Effector CD8-positive, alpha-beta T cell (primary cell): ENCODE data around the gene IPO11.
"Not testable (repeated sequence)": the region's sequence is repeated elsewhere in the genome, so short reads cannot be mapped to it uniquely, and the experiment has no call there.

Source experiments
- DNase-seq: peaks from one replicate; lab custom pipeline; 2025; lab: John Stamatoyannopoulos, UW

Gene IPO11

DNA sequence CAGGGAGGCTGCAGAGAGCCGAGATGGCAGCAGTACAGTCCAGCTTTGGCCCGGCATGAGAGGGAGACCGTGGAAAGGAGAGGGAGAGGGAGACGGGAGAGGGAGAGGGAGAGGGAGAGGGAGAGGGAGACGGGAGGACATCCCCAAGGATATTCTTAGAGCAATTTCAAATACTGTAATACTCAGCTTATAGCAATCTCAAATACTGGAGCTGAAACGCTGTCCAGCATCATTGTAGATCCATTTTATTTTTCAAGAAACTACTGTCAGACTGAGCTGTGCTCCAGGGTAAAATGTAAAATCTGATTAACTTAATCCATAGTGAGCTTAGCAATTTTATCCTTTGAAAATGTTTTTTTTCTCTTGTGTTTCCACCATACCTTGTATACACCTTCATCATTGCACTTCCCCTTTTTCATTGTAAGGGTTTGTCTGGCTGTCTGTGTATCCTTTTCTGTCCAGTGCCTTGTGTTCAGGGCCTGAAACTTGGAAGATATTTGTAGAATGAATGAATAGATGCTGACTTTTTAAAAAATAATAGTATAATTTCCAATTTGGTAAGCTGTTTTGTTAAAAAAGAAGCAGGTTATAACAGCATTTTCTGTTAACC lies 102.1 kb downstream of the IPO11 start:
- no peak for DNase-seq

DNA sequence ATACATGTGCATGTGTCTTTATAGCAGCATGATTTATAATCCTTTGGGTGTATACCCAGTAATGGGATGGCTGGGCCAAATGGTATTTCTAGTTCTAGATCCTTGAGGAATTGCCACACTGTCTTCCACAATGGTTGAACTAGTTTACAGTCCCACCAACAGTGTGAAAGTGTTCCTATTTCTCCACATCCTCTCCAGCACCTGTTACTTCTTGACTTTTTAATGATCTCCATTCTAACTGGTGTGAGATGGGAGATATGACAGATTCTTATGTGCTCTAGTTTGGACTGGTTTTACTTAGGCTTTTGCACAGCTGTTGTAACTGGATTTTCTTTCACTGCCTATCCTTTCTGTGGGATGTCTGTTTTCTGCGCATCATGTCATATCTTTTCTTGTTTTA lies 108.2 kb downstream of the IPO11 start:
- not testable (repeated sequence) for DNase-seq

DNA sequence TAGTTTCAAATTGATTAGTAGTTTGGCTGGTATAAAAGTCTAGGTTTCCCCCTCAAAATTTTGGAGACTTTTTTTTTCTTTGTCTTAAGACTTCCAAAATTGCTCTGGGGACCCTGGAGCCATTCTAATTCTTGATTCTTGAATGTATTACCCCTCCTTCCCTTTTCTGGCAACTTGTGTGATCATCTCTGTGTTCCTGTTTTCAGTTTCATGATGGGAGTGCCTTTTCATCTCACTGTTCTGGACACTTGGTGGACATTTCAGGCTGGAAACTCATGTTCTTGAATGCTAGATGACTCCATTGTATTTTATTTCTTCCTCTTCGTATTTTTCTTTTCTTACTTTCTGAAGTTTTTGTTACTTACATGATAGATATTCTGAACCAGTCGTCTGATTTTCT lies 108.8 kb downstream of the IPO11 start:
- DNase-seq = no peak

DNA sequence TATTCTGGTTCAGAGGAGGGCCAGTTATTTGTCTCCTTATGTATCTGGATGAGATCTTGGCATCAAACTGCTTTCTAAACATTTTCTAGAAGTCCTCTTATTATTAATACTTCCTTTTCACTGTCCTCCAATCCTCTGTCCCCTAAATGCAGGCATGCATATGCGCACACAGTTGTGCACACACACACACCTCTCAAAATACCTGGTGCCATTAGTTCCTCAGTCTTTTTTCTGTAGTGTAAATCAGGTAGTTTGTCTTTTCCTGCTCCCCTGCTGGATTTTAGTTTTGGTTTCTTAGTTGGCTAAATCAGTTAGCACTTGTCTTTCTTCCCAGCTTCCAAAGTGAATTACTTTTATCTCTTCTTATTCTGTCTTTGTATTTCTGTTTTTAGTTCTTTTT lies 110.2 kb downstream of the IPO11 start:
- no peak for DNase-seq

DNA sequence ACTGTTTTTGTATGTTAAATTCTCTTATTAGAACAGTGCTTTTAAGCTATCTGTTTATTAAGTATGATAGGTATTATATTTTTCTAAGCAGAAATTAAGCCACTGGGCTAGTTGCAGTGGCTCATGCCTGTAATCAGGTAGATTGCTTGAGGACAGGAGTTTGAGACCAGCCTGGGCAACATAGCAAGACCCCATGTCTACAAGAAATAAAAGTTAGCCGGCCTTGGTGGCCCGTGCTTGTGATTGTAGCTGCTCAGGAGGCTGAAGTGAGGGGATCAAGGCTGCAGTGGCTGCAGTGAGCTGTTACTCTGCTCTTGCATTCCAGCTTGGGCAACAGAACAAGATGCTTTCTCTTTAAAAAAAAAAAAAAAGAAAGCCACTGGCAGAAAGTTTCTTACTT lies 121.0 kb downstream of the IPO11 start:
- no peak for DNase-seq

DNA sequence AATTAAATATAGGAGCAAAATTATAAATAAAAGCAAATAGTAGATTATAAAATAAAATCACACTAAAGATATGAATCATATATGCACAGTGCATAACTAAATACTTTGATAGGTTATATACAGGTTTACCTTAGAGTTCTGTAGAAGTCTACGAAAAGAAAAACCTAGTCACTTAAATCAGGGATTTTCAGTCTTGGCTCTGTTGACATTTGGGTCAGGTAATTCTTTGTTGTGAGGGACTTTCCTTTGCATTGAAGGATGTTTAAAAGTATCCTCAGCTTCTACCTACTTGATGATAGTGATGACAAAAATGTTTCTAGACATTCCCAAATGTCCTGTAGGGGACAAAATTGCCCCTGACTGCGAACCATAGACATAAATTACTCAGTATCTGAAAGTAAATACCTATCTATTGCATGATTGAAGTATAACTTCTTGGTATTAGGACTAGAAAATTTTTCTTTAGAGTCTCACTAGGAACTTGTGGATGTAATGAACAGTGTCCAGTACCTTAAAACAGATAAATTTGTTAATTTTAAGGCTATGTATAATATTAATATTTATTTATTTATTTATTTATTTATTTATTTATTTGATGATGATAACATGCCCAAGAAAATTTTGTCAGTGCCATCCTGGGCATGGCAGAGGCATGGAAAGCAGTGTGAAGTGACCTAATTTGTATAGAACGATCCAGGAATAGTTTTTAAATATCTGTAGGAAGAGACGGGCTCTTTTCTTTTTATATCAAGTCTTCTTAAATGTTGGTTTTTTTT lies 122.1 kb downstream of the IPO11 start:
- DNase-seq = no peak

DNA sequence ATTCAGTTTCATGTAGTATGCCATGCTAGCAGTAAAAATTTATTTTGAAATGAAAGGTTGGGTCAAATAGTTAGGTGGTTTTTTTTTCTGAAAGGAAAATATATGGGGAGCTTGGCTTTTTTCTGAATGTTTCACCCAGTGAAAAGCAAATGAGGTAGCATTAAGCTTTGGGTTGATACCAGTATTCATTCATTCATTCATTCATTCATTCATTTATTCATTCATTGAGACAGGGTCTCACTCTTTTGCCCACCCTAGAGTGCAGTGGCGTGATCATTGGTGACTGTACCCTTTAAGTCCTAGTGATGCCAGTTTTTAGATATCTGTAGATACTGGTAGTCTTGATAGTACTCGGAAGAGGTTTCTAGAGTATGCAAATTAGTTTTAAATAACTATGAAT lies 123.7 kb downstream of the IPO11 start:
- DNase-seq = no peak

DNA sequence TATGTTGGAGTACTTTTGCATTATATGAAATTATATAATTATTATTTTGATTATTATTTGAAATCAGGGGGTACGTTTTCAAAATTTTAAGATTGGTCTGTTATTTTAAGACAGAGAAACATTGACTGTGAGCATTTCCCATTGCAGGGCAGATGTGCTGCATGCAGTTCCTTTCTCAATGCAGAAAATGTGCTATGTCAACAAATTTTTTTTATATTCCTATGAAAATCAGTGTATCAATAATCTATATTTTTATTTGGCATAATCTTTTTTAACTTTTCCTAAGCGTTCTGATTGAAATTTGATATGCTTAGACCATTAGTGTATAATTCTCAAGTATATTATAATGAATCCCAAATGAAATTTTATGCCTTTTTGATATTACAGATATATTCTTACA lies 124.2 kb downstream of the IPO11 start:
- no peak for DNase-seq

DNA sequence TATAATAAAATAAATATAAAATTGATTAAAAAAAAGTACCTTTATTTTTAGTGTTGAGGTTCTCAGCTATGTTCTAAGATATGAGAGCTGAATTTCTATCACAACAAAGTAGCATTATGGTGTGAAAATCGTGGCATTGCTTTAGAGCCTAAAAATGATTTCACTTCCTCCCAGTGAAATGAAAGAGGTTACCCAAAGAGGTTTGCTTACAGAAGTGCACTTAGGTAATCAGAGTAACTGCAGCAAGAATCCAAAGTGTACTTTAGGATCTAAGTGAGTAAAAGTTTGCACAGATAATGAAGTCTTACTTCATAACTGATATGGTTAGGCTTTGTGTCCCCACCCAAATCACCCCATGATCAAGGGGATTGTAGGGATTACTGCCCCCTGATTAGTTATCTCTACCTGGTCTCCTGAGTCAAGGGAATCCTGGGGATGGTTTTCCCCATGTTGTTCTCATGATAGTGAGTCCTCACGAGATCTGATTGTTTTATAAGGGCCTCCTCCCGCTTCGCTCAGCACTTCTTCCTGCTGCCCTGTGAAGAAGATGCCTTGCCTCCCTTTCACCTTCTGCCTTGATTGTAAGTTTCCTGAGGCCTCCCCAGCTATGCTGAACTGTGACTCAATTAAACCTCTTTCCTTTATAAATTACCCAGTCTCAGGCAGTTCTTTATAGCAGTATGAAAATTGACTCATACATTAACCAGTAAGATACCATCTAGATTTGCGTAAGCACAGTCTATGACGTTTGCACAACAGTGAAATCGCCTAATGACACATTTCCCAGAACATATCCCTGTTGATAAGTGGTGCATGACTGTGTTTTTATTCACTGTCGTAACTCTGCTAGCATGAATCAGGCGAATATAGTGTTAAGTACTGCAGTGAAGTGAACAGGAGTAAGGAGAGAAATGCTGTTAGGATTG lies 125.7 kb downstream of the IPO11 start:
- DNase-seq = no peak

DNA sequence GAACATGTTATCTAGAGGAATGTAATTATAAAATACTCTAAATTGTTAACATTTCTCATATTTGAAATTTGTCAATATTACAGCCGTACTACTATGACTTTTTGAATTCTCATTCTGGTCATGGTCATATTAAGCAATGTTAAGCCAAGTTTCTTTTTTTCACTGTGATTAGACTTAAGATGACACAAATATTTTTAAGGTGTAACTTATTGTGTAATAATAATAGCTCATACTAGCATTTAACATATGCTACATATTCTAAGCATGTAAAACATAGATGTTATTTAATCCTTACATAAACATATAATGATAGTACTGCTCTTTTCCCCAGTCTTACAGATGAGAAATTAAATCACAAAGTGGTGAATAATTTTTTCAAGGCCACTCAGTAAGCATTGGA lies 130.2 kb downstream of the IPO11 start:
- DNase-seq = no peak

DNA sequence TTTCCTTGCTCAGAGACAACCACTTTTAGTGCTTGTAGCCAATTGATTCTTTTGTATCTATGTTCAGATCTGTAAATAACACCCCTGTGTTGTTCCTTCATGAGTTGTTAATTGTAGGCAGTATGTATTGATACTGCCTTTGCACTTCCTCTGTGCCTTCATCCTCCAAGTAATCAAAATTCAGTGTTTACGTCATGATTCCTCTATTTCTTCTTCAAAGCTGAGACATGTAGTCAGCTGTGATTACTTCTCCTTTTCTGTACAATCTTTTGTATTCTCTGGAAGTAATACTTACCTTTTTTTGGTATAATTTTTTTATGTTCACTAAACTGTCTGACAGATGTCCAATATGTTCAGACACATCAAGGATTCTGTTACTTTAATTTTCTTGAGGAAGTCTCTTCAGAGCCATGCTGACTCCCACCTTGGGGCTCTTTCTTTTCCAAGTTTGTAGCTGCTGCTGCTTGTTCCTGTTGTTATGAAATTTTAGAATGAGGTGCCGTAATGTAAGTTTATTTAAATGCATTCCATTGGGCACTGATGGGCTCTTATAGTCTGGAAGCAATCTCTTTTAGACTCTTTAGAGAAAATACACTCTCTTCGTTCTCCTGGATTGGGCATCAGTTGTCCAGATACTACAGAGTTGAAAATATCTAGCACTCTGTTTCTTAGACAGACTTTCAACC lies 135.5 kb downstream of the IPO11 start:
- no peak for DNase-seq

DNA sequence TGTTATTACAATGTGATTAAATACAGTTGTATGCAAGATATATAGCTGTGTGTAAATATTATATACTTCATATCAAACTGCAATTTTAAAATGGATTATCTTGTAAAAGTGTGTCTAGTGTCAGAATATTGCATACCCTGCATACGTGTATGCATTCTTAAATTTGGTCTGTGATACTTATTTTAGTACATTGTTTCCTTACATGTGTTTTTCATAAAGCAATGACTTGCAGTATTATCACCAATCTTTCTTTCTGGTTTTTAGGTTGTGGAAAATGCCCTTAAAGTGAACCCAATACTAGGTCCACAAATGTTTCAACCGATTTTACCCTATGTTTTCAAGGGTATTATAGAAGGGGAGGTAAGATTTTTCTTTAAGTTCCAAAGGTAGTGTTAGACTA lies 137.5 kb downstream of the IPO11 start:
- no peak for DNase-seq

DNA sequence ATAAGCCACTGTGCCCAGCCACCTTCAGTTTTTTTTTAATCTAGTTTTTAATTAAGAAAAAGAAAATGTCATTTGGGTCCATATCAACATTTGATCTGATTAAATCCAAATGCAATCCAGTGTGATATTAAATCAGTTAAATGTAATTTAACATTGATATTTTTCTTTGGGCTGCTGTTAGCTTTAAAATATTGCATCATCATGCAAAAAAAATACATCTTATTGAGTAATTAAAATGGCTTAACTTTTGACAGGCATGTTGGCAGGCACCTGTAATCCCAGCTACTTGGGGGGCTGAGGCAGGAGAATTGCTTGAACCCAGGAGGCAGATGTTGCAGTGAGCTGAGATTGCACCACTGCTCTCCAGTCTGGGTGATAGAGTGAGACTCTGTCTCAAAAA lies 143.4 kb downstream of the IPO11 start:
- DNase-seq = no peak

DNA sequence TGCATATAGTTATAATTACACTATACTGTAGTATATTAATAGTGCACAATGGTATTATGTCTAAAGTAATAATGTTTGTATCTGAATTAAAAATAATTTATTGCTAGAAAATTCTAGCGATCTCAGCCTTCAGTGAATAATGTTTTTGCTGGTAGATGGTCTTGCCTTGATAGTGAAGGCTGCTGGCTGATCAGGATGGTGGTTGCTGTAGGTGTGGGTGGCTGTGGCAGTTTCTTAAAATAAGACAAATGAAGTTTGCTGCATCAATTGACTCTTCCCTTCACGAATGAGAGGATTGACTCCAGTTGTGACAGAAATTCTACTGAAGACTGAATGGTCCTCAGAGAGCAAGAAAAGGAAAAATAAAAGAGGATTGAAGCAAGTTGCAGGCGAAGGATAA lies 146.4 kb downstream of the IPO11 start:
- no peak for DNase-seq

DNA sequence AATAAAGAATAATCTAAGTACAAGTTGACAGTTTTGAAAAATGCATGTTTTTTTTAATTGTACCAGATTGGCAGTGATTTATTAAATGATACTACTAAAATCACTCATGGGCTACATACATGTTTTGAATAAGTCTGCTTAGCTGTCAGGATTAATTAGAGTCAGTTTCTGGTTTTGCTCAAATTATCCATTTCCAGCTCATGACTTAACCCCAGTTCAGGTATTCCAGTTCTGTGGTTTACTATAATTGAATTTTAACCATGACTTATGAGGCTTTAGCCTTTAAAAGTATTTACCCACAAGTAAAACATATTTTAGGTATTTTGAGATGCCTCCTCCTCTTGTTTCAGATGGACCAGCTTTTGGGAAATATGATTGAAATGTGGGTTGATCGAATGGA lies 148.2 kb downstream of the IPO11 start:
- DNase-seq = no peak

DNA sequence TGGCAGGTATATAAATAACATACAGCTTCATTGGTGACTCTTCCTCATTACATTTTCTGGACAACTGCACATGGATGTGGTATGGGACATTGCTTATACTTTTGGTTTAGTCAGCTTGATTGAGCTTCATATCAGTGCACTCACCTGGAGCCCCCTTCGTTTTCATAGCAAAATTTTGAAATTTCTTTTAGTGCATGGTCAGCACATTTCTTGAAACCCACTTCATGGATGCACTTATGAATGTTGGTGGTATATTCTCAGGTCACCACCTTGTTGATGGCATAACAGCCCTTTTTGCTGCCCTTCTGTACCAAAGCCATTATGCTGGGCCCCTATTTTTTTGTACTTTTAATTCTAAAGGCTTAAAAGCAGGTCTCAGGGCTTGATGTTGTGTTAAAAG lies 149.3 kb downstream of the IPO11 start:
- no peak for DNase-seq

DNA sequence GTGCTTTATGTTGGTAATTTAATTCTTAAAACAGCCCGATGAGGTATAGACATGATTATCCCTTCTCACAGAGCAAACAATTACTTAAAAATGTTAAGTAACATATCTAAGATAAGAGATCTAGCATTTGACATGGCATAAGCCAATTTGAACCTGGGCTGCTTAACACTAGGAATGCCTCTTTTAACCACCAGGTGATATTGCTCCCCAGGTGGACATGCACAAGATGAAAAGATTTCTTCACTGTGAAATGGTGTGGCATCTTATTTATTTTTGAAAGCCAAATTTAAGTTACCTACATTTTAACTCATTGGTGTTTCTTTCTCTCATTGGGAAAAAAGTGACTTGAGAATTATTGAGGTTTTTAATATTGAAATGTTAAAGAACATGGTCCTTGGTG lies 150.3 kb downstream of the IPO11 start:
- DNase-seq = no peak

DNA sequence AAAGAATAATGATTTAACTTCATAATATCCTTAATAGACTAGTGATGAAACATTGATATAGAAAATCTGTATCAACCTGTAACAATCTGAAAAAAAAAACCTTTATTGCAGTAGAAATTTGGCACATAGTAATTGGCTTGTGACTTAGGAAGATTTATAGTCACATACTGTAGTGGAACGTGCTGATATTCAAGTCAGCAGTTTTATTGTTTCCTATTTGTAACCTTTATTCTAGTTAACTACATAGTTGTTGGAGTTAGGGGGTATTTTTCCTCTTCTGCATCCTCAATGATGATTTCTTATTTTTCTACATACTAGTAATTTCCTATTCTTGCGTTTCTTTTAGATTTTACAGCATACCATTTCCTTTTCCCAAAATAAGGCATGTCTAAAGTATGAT lies 151.5 kb downstream of the IPO11 start:
- no peak for DNase-seq

DNA sequence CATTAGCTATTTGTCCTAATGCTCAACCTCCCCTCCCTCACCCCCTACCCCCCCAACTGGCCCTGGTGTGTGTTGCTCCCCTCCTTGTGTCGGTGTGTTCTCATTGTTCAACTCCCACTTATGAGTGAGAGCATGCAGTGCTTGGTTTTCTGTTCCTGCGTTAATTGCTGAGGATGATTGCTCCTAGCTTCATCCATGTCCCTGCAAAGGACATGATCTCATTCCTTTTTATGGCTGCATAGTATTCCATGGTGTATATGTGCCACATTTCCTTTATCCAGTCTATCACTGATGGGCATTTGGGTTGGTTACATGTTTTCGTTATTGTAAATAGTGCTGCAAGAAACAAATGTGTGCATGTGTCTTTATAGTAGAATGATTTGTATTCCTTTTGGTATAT lies 153.2 kb downstream of the IPO11 start:
- not testable (repeated sequence) for DNase-seq

DNA sequence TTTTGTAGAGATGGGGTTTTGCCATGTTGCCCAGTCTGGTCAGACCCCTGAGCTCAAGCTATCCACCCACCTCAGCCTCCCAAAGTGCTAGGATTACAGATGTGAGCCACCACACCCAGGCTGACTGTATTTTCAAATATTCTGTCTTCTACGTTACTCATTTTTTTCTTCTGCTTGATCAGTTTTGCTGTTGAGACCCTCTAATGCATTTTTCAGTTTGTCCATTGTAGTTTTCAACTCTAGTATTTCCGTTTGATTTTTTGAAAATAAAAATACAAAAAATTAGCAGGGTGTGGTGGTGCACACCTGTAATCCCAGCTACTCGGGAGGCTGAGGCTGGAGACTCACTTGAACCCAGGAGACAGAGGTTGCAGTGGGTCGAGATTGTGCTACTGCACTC lies 155.6 kb downstream of the IPO11 start:
- no peak for DNase-seq

DNA sequence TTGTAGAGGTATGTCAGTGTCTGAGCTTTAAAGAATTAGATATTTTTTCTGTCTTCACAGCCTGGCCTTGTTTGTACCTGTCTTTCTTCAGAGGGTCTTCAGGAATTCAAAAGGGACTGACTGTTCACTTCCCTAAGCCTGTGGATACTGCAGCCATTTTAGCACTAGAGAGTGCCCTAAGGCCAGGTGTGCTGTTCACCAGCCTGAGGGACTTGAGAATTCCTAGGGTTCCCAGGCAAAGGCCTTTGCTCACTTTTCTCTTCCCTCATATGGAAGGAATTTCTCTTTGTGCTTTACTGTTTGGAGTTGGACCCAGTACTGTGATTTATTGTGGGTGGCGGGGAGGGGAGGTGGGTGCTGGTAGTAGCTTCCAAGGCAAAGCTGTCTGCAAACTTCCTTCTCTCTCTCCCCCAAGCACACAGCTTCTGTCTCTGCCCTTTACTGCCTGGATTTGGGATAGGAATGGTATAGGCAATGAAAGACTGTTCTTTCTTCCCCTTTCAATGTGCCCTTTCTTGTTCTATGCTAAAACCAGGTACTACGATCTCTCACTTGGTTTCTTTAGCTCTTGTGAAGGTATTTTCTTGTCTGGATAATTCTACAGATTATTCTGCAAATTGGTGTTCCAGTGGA lies 156.4 kb downstream of the IPO11 start:
- no peak for DNase-seq

DNA sequence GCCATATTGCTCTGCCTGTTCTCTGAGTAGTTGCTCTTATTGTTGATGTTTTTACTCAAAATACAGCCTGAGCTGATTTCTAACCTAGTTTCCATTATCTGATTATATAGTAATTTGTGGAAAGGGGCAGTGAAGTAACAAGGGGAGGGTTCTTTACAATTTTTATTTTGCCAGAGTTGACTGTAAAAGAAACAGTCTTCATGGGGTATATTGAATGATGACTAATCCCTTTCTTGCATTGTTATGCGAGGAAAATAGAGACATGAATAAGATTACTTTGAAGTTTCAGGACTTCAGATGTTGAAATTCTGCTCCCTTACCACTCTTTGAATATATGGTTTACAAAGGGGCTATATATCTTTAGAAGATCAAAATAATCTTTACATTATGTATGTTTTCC lies 156.9 kb downstream of the IPO11 start:
- DNase-seq = no peak
